GM19328 (cell line): ENCODE data around the gene COL4A1.

Experiments
- ATAC-seq: cut with Tn5 transposase; IDR thresholded peaks from one replicate; pipeline ENCODE4 v1.9.1; 2021; ENCODE audit warnings: mild to moderate bottlenecking, moderate library complexity; ENCODE audit not compliant: unreplicated experiment

Gene COL4A1

DNA sequence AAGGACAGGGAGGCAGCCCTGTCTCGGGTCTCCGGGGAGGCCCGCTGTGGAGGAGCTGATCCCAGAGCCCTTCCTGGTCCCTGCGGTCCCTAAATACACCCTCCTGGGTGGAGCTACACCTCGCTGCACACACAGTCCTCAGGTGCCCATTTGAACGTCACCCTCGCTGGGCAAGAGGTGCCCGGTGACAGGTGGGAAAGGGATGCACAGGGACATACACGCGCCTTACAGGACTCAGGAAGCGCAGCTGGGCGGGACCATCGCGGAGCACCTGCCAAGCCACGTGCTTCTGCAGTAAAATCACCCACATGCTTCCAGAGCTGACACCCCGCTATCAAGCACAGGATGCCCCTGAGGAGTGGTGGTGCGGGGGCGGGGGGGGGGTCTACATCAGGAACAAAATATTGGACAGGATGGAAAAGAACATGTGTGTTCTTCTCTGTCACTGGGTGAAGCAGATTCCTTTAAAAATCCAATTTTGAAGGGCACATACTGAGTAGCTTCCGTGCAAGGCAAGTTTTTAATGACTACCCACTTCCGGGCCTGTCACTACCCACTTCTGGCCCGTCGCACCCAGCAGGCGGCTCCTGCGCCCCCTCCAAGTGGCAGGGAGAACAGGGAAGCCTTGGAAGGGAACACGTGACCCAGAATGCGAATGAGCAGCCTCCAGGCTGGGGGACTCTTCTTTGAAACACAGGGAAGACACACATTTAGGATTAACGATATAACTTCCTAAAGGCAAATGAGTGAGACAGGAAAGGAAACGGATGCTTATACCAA lies 78.9 kb downstream of the COL4A1 start:
- ATAC-seq: no peak

GRCh38 chr13:110227416-110227815 lies 79.5 kb downstream of the COL4A1 start:
- ATAC-seq: no peak

GRCh38 chr13:110225609-110226574 lies 81.1 kb downstream of the COL4A1 start:
- no peak for ATAC-seq

GRCh38 chr13:110225003-110225402 lies 82.0 kb downstream of the COL4A1 start:
- no peak for ATAC-seq

DNA sequence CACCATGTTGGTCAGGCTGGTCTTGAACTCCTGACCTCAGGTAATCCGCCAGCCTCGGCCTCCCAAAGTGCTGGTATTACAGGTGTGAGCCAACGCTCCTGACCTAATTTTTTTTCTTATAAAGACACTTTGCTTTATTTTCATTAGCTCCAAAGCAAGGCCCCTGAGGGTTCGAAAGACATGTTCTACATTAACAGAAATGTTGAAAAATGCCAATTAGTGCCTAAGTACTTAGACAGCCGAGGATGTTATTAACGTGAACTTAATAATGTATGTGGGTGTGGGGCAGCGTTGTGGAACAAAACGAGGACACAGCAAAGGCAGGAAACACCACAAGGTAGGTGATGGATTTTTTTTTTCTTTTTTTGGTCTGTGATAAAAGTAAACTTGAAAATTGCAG lies 82.4 kb downstream of the COL4A1 start:
- ATAC-seq: no peak

DNA sequence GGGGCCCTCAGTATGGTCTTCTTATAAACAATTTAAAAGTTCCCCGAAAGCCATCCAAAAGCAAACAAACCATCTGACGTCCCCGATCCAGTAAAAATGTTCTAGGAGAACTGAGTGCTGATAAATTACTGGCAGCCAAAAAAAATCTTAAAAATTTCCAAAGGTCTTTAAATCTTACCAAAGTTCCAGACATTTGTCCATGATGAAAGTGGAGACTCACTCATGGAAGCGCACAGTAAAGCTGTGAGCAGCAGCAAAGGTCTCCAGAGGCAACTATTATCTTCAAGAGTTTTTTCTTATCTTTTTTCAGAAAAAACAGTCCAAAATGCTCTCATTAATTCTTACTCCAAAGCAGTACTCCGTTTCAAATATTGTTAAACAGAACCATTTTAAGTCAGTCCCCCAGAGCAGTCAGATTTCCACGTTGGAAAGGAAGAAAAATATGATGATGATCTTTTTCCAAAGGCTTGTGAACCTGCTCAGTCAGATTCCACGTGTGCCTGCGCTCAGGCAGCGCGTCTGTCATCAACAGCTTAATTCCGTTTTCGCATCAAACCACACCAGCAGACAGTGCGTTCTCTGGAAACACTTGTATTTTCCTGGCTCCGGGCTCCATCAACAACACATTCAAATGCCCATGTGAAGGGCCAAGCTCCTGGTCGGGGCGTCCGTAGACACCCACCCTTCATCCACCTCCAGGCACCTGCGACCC lies 85.4 kb downstream of the COL4A1 start:
- no peak for ATAC-seq

DNA sequence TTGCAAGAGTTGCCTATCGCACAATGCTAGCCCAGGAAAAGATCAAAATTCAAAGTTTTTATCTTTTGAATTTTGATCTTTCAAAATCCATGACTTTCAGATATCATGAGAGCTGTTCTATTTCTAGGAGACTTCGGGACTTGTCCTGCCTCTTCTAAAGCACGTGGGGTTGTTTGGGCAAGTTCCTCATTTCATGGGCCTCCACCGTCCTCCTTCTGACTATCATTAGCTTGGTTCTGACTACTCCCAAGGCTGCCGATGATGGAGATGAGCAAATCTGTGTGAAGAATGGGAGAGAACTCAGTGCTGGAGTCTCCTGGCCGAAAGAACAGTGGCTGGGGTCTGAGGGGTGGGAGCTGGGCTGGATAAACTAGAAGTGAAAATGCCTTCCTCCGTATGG lies 86.5 kb downstream of the COL4A1 start:
- ATAC-seq: no peak

DNA sequence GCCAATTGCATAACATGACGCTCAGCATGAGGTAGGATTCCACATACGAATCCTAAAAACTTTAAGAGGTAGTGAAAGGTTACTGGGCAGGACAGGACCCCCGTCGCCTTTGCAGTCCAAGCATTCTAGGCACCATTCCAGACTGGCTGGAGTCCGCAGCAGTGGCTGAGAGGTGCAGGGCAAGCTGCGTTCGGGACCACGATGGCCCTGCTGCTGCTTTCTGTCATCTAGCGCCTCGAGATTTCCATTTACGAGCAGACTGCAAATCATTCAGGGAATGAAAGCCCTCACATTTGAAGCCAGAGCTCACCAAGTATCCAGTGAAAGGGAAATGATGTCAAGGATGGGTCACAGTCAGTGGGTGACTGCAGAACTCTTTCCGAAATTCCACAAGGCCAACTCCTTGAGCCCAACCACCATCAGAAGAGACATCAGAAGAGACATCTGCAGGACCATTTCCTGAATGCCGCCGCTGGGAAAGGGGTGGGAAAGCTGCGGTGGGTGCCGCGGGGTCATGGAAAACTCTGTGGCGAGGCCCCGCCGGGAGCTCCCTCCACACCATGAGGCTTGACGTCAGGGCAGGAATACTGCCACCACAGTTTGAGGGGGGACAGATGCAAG lies 88.3 kb downstream of the COL4A1 start:
- no peak for ATAC-seq

DNA sequence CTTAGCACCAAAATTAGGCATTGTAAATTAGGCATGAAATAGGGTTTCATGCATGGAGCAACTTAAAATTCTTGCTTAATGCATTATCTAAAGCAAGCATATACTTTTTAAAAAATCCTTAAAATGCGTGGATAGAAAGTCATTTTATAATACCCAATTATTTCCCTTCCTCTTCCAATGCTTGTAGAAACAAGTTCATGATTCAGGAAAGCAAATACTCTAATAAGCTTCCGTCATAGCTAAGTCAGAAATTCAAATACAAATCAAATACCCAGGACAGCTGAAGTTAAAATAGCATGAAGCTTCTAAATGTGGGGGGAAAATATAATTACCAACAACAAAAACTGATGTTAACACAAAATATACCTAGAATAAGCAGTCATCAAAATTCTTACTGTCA lies 89.1 kb downstream of the COL4A1 start:
- no peak for ATAC-seq

GRCh38 chr13:110217085-110217484 lies 89.9 kb downstream of the COL4A1 start:
- no peak for ATAC-seq

- no peak for ATAC-seq
Measured at GRCh38 chr13:110216398-110217041, 90.4 kb downstream of the COL4A1 start.

DNA sequence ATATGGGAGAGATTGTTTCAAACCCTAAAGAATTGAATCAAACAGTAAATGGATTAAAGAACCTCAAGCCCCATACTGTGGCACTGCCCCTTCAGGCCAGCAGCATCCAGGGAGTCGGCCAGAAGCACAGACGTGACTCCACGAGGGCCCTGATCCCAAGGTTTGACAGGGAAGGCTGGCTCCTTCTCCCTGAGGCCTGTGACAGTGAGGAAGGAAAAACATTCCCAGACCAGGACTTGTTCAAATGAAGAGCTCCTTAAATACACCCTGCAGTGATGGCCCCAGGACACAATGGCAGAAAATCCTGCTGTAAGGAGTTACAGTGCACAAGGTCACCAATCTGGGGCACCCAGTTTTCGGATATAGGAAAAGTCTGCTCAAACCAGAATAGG lies 91.0 kb downstream of the COL4A1 start:
- no peak for ATAC-seq

DNA sequence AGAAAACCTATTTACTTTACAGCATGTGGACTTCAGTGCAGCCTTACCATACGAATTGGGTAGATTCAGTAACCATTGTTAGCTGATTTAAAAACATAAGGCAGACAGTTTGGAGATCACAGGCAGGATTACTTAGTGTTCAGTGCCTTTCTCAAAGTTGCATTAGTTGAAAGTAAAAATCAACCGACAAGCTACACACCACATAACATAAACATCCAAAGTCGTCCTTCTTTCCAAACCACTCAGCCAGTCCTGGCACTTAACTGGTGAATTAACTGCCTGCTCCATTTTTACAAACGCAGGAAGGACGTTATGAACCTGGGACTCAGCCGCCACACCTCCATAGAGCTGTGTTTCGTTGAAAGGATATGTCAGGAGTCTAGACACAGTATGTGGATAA lies 91.4 kb downstream of the COL4A1 start:
- ATAC-seq: no peak

DNA sequence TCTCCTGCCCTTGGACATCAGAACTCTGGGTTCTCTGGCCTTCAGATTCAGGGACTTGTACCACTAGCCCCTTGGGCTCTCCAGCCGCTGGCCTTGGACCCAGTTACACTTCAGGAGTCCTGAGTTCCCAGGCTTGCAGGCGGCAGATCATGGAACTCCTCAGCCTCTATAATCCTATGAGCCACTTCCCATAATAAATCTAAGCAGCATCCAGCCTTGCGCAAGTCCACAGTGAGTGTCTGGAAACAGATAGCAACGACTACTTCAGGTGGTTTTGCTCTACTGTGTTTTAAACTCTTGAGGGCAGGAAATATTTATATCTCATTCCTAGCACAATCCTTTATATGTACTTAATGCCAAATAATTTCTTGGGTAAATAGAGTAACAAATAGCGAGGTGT lies 92.3 kb downstream of the COL4A1 start:
- no peak for ATAC-seq

DNA sequence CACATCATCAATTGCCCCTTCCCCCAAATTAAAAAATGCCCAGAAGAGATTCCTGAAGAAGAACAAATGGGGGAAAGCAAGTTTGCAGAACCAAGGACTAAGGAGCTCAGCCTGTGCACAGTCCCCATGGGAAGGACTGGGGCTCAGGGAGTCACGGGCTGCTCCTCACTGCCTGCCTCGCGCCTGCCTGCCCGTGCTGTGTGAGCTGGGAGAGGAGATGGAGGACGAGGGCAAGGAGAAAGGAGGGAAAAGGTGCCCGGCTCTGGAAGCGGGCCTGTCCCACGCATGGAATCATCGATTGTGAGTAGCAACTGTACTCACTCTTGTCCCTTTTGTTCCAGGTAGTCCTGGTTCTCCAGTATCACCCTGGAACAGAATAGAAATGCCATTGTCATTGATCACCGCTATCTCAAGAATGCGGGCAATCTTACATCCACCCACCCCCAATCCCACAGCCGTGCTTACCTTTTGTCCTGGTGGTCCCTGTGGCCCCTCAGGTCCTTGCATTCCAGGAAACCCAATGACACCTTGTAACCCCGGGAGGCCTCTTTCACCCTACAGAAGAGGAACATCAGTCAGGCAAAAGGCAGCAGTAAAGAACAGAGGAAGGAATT lies 93.4 kb downstream of the COL4A1 start:
- ATAC-seq: no peak

DNA sequence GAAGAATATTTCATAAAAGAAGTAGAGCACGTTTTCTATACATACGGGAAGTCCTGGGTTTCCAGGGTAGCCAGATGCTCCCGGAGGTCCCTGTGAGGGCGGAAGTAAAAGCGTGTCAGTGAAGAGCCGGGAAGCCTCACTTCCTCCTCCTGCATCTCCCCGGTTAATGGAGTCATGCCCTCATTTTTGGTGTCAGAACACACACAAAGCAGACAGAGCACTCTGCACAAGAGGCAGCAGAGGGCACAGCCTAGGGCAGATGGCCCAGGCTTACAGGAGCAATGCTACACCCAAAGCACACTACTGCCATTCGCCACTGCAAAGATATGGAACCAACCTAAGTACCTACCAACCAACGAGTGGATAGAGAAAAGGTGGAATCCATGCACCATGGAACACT lies 94.4 kb downstream of the COL4A1 start:
- no peak for ATAC-seq

DNA sequence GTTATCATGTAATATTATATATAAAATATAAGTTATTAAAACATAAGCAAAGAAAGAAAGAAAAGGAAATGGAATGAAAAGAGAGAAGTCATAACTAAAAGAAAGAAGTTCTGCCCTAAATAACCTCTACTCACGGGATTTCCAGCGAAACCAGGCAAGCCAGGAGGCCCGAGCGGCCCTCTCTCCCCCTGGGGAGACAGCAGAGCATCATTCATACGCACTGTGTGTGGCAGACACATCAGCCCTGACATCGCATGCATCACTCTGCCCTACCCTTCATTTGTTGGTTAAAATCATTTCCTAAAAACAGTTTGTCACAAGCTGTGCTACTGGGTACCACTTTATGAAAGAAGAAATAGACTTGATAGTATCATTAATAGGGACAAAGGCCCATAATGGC lies 95.2 kb downstream of the COL4A1 start:
- no peak for ATAC-seq

DNA sequence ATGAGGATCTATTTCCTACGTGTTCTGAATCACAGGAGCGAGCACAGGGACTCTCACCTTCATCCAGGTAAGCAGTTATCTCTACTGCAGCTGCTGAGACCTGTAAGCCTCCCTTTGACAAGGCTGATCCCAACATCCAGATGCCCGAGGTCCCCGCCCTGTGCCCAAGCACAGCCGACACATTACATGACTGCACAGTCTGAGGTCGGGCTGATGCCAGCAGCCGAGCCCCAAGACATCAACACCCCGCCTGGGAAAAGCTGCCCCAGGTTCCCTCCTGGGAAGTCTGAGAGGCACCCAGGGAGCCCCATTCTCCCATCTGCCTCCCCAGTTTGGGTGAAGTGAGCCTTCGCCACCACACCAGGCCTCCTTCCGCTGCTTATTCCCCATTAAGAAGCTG lies 95.9 kb downstream of the COL4A1 start:
- ATAC-seq: no peak

GRCh38 chr13:110210604-110210985 lies 96.4 kb downstream of the COL4A1 start:
- no peak for ATAC-seq

GRCh38 chr13:110209950-110210603 lies 96.9 kb downstream of the COL4A1 start:
- ATAC-seq: no peak
